CD4-positive, alpha-beta memory T cell (primary cell): Measurements from ENCODE around the gene CD47. TPM values are rescaled to one million over a fixed set of nuclear protein-coding genes. Genes with fewer than 3 reads are reported as not detected.

Source experiments
- CTCF ChIA-PET: fragments of 350-600 bp; sonication (Branson Sonifier 250); formaldehyde crosslinking; loops from one replicate; lab custom pipeline; 2021; ENCODE audit warnings: inconsistent platforms; ENCODE audit not compliant: partially characterized antibody; lab: Charles Lee
- POLR2A ChIA-PET: fragments of 350-600 bp; sonication (Branson Sonifier 250); formaldehyde crosslinking; loops from one replicate; lab custom pipeline; 2021; ENCODE audit not compliant: partially characterized antibody; lab: Charles Lee
- DNase-seq, 5 donors: peaks; one replicate each; pipeline versions ENCODE4 v3.0.0 to v3.0.0-alpha.2; 2020 to 2022; ENCODE audit warnings: mixed read lengths in 1 of 5
- H3K27ac ChIP-seq: one replicate; pipeline ENCODE4 v1.7.0; 2013; ENCODE audit warnings: low read depth, low read length
- H3K27me3 ChIP-seq: 2 replicates; pipeline ENCODE4 v1.7.0; 2013; ENCODE audit warnings: mild to moderate bottlenecking, low read length, moderate library complexity; ENCODE audit not compliant: insufficient read depth
- H3K36me3 ChIP-seq: 2 replicates; pipeline ENCODE4 v1.7.0; 2013; ENCODE audit warnings: mild to moderate bottlenecking, low read length, moderate library complexity; ENCODE audit not compliant: insufficient read depth
- H3K4me1 ChIP-seq: 2 replicates; pipeline ENCODE4 v1.7.0; 2013; ENCODE audit warnings: mild to moderate bottlenecking, low read length, moderate library complexity; ENCODE audit not compliant: insufficient read depth
- H3K4me3 ChIP-seq, 2 donors: one replicate each; pipeline ENCODE4 v1.7.0; 2013; ENCODE audit warnings: low read length in 2 of 2, mild to moderate bottlenecking in 1 of 2
- H3K9me3 ChIP-seq, 2 donors: one replicate each; pipeline ENCODE4 v1.7.0; 2013; ENCODE audit warnings: low read length in 2 of 2, control low read depth in 1 of 2; ENCODE audit not compliant: control insufficient read depth in 1 of 2
- H3K27ac Mint-ChIP-seq, 7 donors: one replicate each; pipeline ENCODE4 v1.8.0; 2020 to 2021; ENCODE audit warnings: mixed read lengths in 7 of 7, mild to moderate bottlenecking in 6 of 7, inconsistent platforms in 3 of 7, moderate library complexity in 3 of 7
- H3K27me3 Mint-ChIP-seq, 2 donors: one replicate each; pipeline ENCODE4 v1.8.0; 2020 to 2021; ENCODE audit warnings: mixed read lengths in 2 of 2
- H3K36me3 Mint-ChIP-seq, 2 donors: one replicate each; pipeline ENCODE4 v1.8.0; 2020 to 2021; ENCODE audit warnings: mixed read lengths in 2 of 2, inconsistent platforms in 1 of 2, mild to moderate bottlenecking in 1 of 2
- H3K4me1 Mint-ChIP-seq, 4 donors: one replicate each; pipeline ENCODE4 v1.8.0; 2020 to 2021; ENCODE audit warnings: mixed read lengths in 4 of 4, mild to moderate bottlenecking in 1 of 4
- H3K4me3 Mint-ChIP-seq, 8 donors: one replicate each; pipeline ENCODE4 v1.8.0; 2020 to 2021; ENCODE audit warnings: mixed read lengths in 8 of 8, mild to moderate bottlenecking in 7 of 8, moderate library complexity in 6 of 8, inconsistent platforms in 3 of 8
- H3K9me3 Mint-ChIP-seq, 8 donors: one replicate each; pipeline ENCODE4 v1.8.0; 2020 to 2021; ENCODE audit warnings: mixed read lengths in 8 of 8, mild to moderate bottlenecking in 5 of 8, inconsistent platforms in 3 of 8, moderate library complexity in 1 of 8
- intact Hi-C: fragments of 100-400 bp; cut with micrococcal nuclease; formaldehyde crosslinking; loops from one replicate; pipeline ENCODE4 v1.15.1; 2023
- polyA plus RNA-seq, 2 donors: library from polyadenylated mRNA; unstranded; fragments of 300-500 nt; fragmentation: Illumina TruSeq; gene quantifications; one replicate each; pipeline ENCODE4 v1.2.3, GENCODE V29; 2021
- total RNA-seq, 2 experiments: library from RNA; stranded (reverse); gene quantifications; one replicate each; pipeline ENCODE4 v1.2.3, GENCODE V29; 2021

Gene CD47
- total and polyA plus RNA-seq, 4 experiments from 2014 or later: 224 to 288 (median 253) TPM

GRCh38 chr3:108125153-108125543 lies 34.3 kb upstream of the CD47 start:
- Histone ChIP-seq H3K36me3 (no peaks in the 10 kb centered on the region), H3K4me3 (peak overlapping the region; percentile 71 to 87), H3K27me3 (no peaks in the 10 kb centered on the region), H3K4me1 (peaks cover 71% of the 10 kb centered on the region), H3K27ac (peak overlapping the region; percentile 86), H3K9me3 (no peaks in the 10 kb centered on the region)
- H3K9me3 Mint-ChIP-seq: peaks cover 0 to 6% (median 0%) of the 10 kb centered on the region in 8 donors
- peaks cover 59 to 86% (median 73%) of the 10 kb centered on the region in 4 donors for H3K4me1 Mint-ChIP-seq
- no peaks in the 10 kb centered on the region for H3K27me3 Mint-ChIP-seq
- POLR2A ChIA-PET: interaction anchor here (0.7 to 15.2 kb wide), 18 partner anchors 9 to 602 kb away, joined by 3 to 531 read pairs (median 5); partner anchors contain the start of genes BBX, CD47 and IFT57
- DNase-seq: no peak
- peak overlapping the region; percentile 92 to 100 (median 98) for H3K27ac Mint-ChIP-seq
- peaks cover 15 to 18% of the 10 kb centered on the region in 2 donors for H3K36me3 Mint-ChIP-seq
- CTCF ChIA-PET: interaction anchor here (1.0 to 4.9 kb wide), 6 partner anchors 28 to 197 kb away, joined by 3 to 32 read pairs (median 3); no protein-coding TSS in a partner anchor
- intact Hi-C loops: loop anchor here (1.0 to 5.0 kb wide), 4 partner anchors 24 to 138 kb away; partner anchors contain the start of genes CD47 and IFT57
- H3K4me3 Mint-ChIP-seq: peak overlapping the region; percentile 84 to 94 (median 92)

- H3K4me3 Mint-ChIP-seq: peak overlapping the region; percentile 84 to 94 (median 92)
- no peaks in the 10 kb centered on the region for H3K36me3 ChIP-seq
- intact Hi-C loops: loop anchor here (1.0 to 5.0 kb wide), 4 partner anchors 23 to 137 kb away; partner anchors contain the start of genes CD47 and IFT57
- H3K36me3 Mint-ChIP-seq: peaks cover 12 to 14% of the 10 kb centered on the region in 2 donors
- H3K27me3 ChIP-seq: no peaks in the 10 kb centered on the region
- H3K9me3 ChIP-seq: no peaks in the 10 kb centered on the region
- H3K4me1 ChIP-seq: peaks cover 69% of the 10 kb centered on the region
- peak overlapping the region; percentile 92 to 100 (median 98) for H3K27ac Mint-ChIP-seq
- peaks cover 58 to 86% (median 73%) of the 10 kb centered on the region in 4 donors for H3K4me1 Mint-ChIP-seq
- no peaks in the 10 kb centered on the region for H3K27me3 Mint-ChIP-seq
- peak overlapping the region; percentile 86 for H3K27ac ChIP-seq
- H3K9me3 Mint-ChIP-seq: peaks cover 0 to 6% (median 0%) of the 10 kb centered on the region in 8 donors
- CTCF ChIA-PET: interaction anchor here (1.0 to 4.9 kb wide), 5 partner anchors 31 to 280 kb away, joined by 3 to 32 read pairs (median 3); no protein-coding TSS in a partner anchor
- POLR2A ChIA-PET: interaction anchor here (0.9 to 15.2 kb wide), 11 partner anchors 10 to 185 kb away, joined by 3 to 531 read pairs (median 12); partner anchors contain the start of genes CD47 and IFT57
- peak overlapping the region; percentile 71 to 87 for H3K4me3 ChIP-seq
- peak; percentile 74 to 90 (median 79) for DNase-seq
Measured at GRCh38 chr3:108124337-108125152, 33.7 kb upstream of the CD47 start.

DNA sequence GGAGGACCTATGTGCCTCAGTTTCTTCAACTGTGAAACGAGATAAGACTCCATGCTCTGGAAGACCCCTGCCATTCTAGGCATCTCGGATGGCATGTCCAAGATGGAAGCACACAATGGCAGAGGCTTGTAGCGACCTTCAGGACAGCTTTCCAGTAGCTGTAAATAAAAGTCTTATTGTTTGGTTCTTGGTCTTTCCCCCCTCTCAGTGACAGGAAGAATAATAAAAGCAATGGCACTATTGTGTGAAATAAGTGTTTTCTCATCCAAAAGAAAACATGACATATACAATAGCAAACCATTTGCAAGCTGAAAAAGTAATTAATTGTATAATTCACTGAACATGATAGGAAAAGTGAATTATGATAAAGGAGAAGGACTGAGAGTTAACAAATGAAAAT lies 32.5 kb upstream of the CD47 start:
- no peak overlapping the region for H3K27ac ChIP-seq
- H3K9me3 ChIP-seq: no peaks in the 10 kb centered on the region
- POLR2A ChIA-PET: interaction anchor here (1.3 to 15.2 kb wide), 4 partner anchors 11 to 184 kb away, joined by 3 to 531 read pairs (median 78); partner anchors contain the start of genes CD47 and IFT57
- Mint-ChIP-seq H3K27ac (peak overlapping the region; percentile 2 to 98 (median 82)), H3K4me1 (peaks cover 47 to 84% (median 69%) of the 10 kb centered on the region in 4 donors), H3K9me3 (peaks cover 0 to 3% (median 0%) of the 10 kb centered on the region in 8 donors), H3K4me3 (peak overlapping the region in 5 of 8 donors; percentile 17 to 42 (median 23)), H3K36me3 (peaks cover 6 to 8% of the 10 kb centered on the region in 2 donors), H3K27me3 (no peaks in the 10 kb centered on the region)
- H3K4me1 ChIP-seq: peaks cover 60% of the 10 kb centered on the region
- H3K4me3 ChIP-seq: no peak overlapping the region
- CTCF ChIA-PET: interaction anchor here (1.0 to 4.9 kb wide), 4 partner anchors 30 to 281 kb away, joined by 3 to 32 read pairs (median 4); no protein-coding TSS in a partner anchor
- H3K27me3 ChIP-seq: no peaks in the 10 kb centered on the region
- no peak for DNase-seq
- intact Hi-C loops: no loop called here
- no peaks in the 10 kb centered on the region for H3K36me3 ChIP-seq

- Histone ChIP-seq H3K36me3 (no peaks in the 10 kb centered on the region), H3K9me3 (no peaks in the 10 kb centered on the region), H3K27ac (no peak overlapping the region), H3K4me1 (peaks cover 49% of the 10 kb centered on the region), H3K4me3 (no peak overlapping the region), H3K27me3 (no peaks in the 10 kb centered on the region)
- CTCF ChIA-PET: interaction anchor here (1.4 kb wide), 2 partner anchors 23 to 30 kb away, joined by 4 to 8 read pairs; no protein-coding TSS in a partner anchor
- Mint-ChIP-seq H3K4me1 (peaks cover 40 to 79% (median 66%) of the 10 kb centered on the region in 4 donors), H3K27me3 (no peaks in the 10 kb centered on the region), H3K27ac (peak overlapping the region in 6 of 7 donors; percentile 10 to 85 (median 76)), H3K36me3 (peaks cover under 1 to 2% of the 10 kb centered on the region in 2 donors), H3K4me3 (peak overlapping the region in 1 of 8 donors; percentile 42), H3K9me3 (no peaks in the 10 kb centered on the region)
- DNase-seq: no peak
- POLR2A ChIA-PET: interaction anchor here (1.5 to 15.2 kb wide), 2 partner anchors 15 to 30 kb away, joined by 3 to 531 read pairs; partner anchors contain the start of gene CD47
- intact Hi-C loops: no loop called here
Measured at GRCh38 chr3:108122276-108122675, 31.4 kb upstream of the CD47 start.

DNA sequence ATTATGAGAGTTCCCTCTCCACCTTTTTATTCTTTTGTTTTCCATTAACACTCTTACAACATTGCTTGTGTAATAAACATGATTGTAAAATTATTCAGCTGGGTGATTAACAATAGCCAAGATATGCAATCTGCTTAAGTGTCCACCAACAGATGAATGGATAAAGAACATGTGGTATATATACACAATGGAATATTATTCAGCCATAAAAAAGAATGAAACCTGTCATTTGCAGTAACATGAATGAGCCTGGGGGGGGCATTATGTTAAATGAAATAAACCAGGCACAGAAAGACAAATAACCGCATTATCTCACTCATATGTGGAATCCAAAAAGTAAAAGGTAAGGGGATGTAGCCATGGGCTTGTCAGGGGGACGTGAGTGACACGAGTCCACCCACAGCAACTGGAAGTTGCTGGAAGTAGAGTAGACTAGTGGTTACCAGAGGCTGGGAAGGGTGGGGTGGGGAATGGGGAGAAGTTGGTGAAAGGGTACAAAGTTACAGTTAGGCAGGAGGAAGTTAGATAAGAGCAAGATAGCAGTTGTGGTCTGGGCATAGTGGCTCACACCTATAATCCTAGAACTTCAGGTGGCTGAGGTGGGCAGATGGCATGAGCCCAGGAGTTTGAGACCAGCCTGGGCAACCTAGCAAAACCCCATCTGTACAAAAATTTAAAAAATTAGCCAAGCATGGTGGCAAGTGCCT lies 28.7 kb upstream of the CD47 start:
- Histone ChIP-seq H3K4me1 (peaks cover 23% of the 10 kb centered on the region), H3K36me3 (no peaks in the 10 kb centered on the region), H3K4me3 (no peak overlapping the region), H3K9me3 (no peaks in the 10 kb centered on the region), H3K27ac (no peak overlapping the region), H3K27me3 (no peaks in the 10 kb centered on the region)
- H3K36me3 Mint-ChIP-seq: no peaks in the 10 kb centered on the region
- CTCF ChIA-PET: no interaction called here
- intact Hi-C loops: no loop called here
- H3K9me3 Mint-ChIP-seq: no peaks in the 10 kb centered on the region
- H3K4me3 Mint-ChIP-seq: peak overlapping the region in 4 of 8 donors; percentile 15 to 46 (median 38)
- peaks cover 20 to 56% (median 45%) of the 10 kb centered on the region in 4 donors for H3K4me1 Mint-ChIP-seq
- POLR2A ChIA-PET: interaction anchor here (15.2 kb wide), 1 partner anchor 27 kb away, joined by 531 read pairs; the partner anchor contains the start of gene CD47
- no peaks in the 10 kb centered on the region for H3K27me3 Mint-ChIP-seq
- DNase-seq: no peak
- H3K27ac Mint-ChIP-seq: peak overlapping the region in 5 of 7 donors; percentile 5 to 73 (median 52)

DNA sequence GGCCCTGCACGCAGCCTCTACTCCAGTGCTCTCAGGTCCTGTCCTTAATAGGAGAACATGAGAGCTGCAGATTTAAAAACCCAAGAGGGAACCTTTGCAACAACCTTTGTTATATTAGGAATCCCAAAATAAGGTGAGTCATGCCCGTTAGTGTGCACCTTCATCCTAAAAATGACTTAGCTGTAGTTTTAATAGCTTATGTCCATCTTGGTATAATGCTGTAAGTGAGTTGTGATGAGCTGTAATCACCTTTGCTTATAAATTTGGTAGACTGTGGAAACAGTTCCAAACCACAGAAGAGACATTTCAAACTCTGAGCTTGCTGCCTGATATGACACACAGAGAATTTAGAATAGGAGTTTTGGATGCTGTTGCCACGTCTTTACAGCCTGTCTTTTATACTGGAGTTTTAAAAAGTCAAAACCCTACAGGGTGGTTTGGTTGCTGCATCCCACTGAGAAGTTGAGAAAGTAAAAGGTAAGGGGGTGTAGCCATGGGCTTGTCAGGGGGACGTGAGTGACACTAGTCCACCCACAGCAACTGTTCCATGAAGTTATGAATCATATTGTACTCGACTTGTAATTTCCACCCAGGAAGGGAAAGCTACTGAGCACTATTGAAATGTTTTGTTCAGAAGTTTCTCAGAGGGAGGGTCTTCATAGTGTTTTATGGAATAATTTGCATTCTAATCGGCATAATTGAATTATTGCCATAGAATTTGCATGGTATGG lies 27.4 kb upstream of the CD47 start:
- H3K27ac ChIP-seq: no peak overlapping the region
- H3K4me3 Mint-ChIP-seq: peak overlapping the region in 1 of 8 donors; percentile 38
- H3K36me3 Mint-ChIP-seq: no peaks in the 10 kb centered on the region
- H3K36me3 ChIP-seq: no peaks in the 10 kb centered on the region
- ChIA-PET POLR2A (interaction anchor here (0.8 to 2.9 kb wide), 3 partner anchors 17 to 105 kb away, joined by 3 to 10 read pairs (median 5); no protein-coding TSS in a partner anchor), CTCF (interaction anchor here (1.0 to 1.5 kb wide), 3 partner anchors 10 to 107 kb away, joined by 3 to 4 read pairs (median 3); no protein-coding TSS in a partner anchor)
- H3K27me3 ChIP-seq: no peaks in the 10 kb centered on the region
- H3K4me3 ChIP-seq: no peak overlapping the region
- H3K27me3 Mint-ChIP-seq: no peaks in the 10 kb centered on the region
- peaks cover 8 to 43% (median 32%) of the 10 kb centered on the region in 4 donors for H3K4me1 Mint-ChIP-seq
- intact Hi-C loops: no loop called here
- DNase-seq: no peak
- H3K9me3 ChIP-seq: no peaks in the 10 kb centered on the region
- H3K9me3 Mint-ChIP-seq: no peaks in the 10 kb centered on the region
- H3K4me1 ChIP-seq: peaks cover 13% of the 10 kb centered on the region
- H3K27ac Mint-ChIP-seq: peak overlapping the region in 1 of 7 donors; percentile 9
